ENCODE measurements around the gene DNM1L.
"Not testable (repeated sequence)": the region's sequence is repeated elsewhere in the genome, so short reads cannot be mapped to it uniquely, and the experiment has no call there.

DNM1L gene

GRCh38 chr12:32698285-32698684 is 19.2 kb downstream of the DNM1L start:
- DNase-seq: peak; percentile 78

- not testable (repeated sequence) for DNase-seq
Observed at GRCh38 chr12:32699437-32699836, 20.3 kb downstream of the DNM1L start.

GRCh38 chr12:32702473-32702872 is 23.4 kb downstream of the DNM1L start:
- DNase-seq: no peak

GRCh38 chr12:32702946-32703345 is 23.8 kb downstream of the DNM1L start:
- no peak for DNase-seq

GRCh38 chr12:32705783-32706182 is 26.7 kb downstream of the DNM1L start:
- no peak for DNase-seq

GRCh38 chr12:32706335-32707024 is 27.4 kb downstream of the DNM1L start:
- DNase-seq: no peak

GRCh38 chr12:32708926-32709325 is 29.8 kb downstream of the DNM1L start:
- DNase-seq: no peak

- no peak for DNase-seq
Observed at GRCh38 chr12:32714772-32715171, 35.7 kb downstream of the DNM1L start.

- no peak for DNase-seq
Observed at GRCh38 chr12:32718926-32719325, 39.8 kb downstream of the DNM1L start.

GRCh38 chr12:32725308-32725707 is 46.2 kb downstream of the DNM1L start:
- not testable (repeated sequence) for DNase-seq

GRCh38 chr12:32726286-32726685 is 47.2 kb downstream of the DNM1L start:
- no peak for DNase-seq

- no peak for DNase-seq
Observed at GRCh38 chr12:32727237-32727636, 48.1 kb downstream of the DNM1L start.

- DNase-seq: no peak
Observed at GRCh38 chr12:32734952-32735351, 55.9 kb downstream of the DNM1L start.

GRCh38 chr12:32736445-32736844 is 57.3 kb downstream of the DNM1L start:
- DNase-seq: no peak

GRCh38 chr12:32737715-32738114 is 58.6 kb downstream of the DNM1L start:
- no peak for DNase-seq

GRCh38 chr12:32739279-32739678 is 60.2 kb downstream of the DNM1L start:
- DNase-seq: no peak

- DNase-seq: no peak
Observed at GRCh38 chr12:32742133-32742532, 63.0 kb downstream of the DNM1L start.

- DNase-seq: no peak
Observed at GRCh38 chr12:32743264-32743663, 64.2 kb downstream of the DNM1L start.

GRCh38 chr12:32753605-32754004 is 74.5 kb downstream of the DNM1L start:
- DNase-seq: no peak

- DNase-seq: no peak
Observed at GRCh38 chr12:32754111-32754510, 75.0 kb downstream of the DNM1L start.

- peak; percentile 97 for DNase-seq
Observed at GRCh38 chr12:32755051-32755653, 76.1 kb downstream of the DNM1L start.

- DNase-seq: peak; percentile 100
Observed at GRCh38 chr12:32755654-32756475, 76.8 kb downstream of the DNM1L start, which contains the start of gene YARS2. YARS2 (minus strand) TSS chr12:32755897; CDS start chr12:32755874, 23 bp downstream.

GRCh38 chr12:32756476-32757066 is 77.5 kb downstream of the DNM1L start:
- no peak for DNase-seq
